ENCODE results near the gene ALDH9A1.

The ALDH9A1 gene

GRCh38 chr1:165629848-165630628 is 68.3 kb downstream of the ALDH9A1 start:
- DNase-seq (ENCODE audit: extremely low read depth, low read depth) = no peak
- H3K4me3 ChIP-seq (replicated peaks; ENCODE audit: low read depth, low read length) = peak overlapping the region; percentile 60
- TF ChIP-seq CTCF (IDR thresholded peaks at IDR 0.05; ENCODE audit: low read depth, low read length, missing control alignments) = no peak

GRCh38 chr1:165629151-165629550 is 69.2 kb downstream of the ALDH9A1 start:
- no peak overlapping the region for H3K4me3 ChIP-seq (replicated peaks; ENCODE audit: low read depth, low read length)
- TF ChIP-seq CTCF (IDR thresholded peaks at IDR 0.05; ENCODE audit: low read depth, low read length, missing control alignments) = no peak
- no peak for DNase-seq (ENCODE audit: extremely low read depth, low read depth)

GRCh38 chr1:165628147-165628822 is 70.1 kb downstream of the ALDH9A1 start:
- H3K4me3 ChIP-seq (replicated peaks; ENCODE audit: low read depth, low read length) = no peak overlapping the region
- DNase-seq (ENCODE audit: extremely low read depth, low read depth) = no peak
- TF ChIP-seq CTCF (IDR thresholded peaks at IDR 0.05; ENCODE audit: low read depth, low read length, missing control alignments) = no peak

- no peak for DNase-seq (ENCODE audit: extremely low read depth, low read depth)
- no peak for TF ChIP-seq CTCF (IDR thresholded peaks at IDR 0.05; ENCODE audit: low read depth, low read length, missing control alignments)
- no peak overlapping the region for H3K4me3 ChIP-seq (replicated peaks; ENCODE audit: low read depth, low read length)
Measured at GRCh38 chr1:165624441-165624840, 73.9 kb downstream of the ALDH9A1 start.

GRCh38 chr1:165623624-165624023 is 74.7 kb downstream of the ALDH9A1 start:
- no peak overlapping the region for H3K4me3 ChIP-seq (replicated peaks; ENCODE audit: low read depth, low read length)
- no peak for DNase-seq (ENCODE audit: extremely low read depth, low read depth)
- TF ChIP-seq CTCF (IDR thresholded peaks at IDR 0.05; ENCODE audit: low read depth, low read length, missing control alignments) = no peak

GRCh38 chr1:165619647-165620151 is 78.7 kb downstream of the ALDH9A1 start:
- no peak overlapping the region for H3K4me3 ChIP-seq (replicated peaks; ENCODE audit: low read depth, low read length)
- TF ChIP-seq CTCF (IDR thresholded peaks at IDR 0.05; ENCODE audit: low read depth, low read length, missing control alignments) = no peak
- DNase-seq (ENCODE audit: extremely low read depth, low read depth) = no peak
